Ovary (tissue), 9 donors: ENCODE data around the gene MT1G. TPM values are rescaled to one million over a fixed set of nuclear protein-coding genes. Genes with fewer than 3 reads are reported as not detected.

Source experiments
- DNase-seq, 5 donors: peaks; one replicate each; pipeline ENCODE4 v3.0.0-alpha.2; 2019 to 2020
- H3K27ac ChIP-seq, 2 donors: fragments of 200-600 bp; one replicate each; pipeline versions ENCODE4 v1.5.1 to v1.8.0; 2019 to 2022
- H3K27me3 ChIP-seq: fragments of 200-600 bp; one replicate; pipeline ENCODE4 v1.8.0; 2022
- H3K36me3 ChIP-seq: fragments of 200-600 bp; sonication (generic); one replicate; pipeline ENCODE4 v1.5.1; 2019
- H3K4me1 ChIP-seq: one replicate; pipeline ENCODE4 v1.8.1; 2013; ENCODE audit warnings: mild to moderate bottlenecking, moderate library complexity; ENCODE audit not compliant: insufficient read depth
- H3K4me3 ChIP-seq: fragments of 200-600 bp; sonication (generic); one replicate; pipeline ENCODE4 v1.5.1; 2017
- H3K9me3 ChIP-seq, 2 donors: fragments of 200-600 bp in 1 of 2; sonication (generic) in 1 of 2; one replicate each; pipeline versions ENCODE4 v1.5.1 to v1.8.1; 2013 to 2019; ENCODE audit warnings: mild to moderate bottlenecking in 1 of 2, moderate library complexity in 1 of 2
- CTCF ChIP-seq, 3 donors: fragments of 450-650 bp in 2 of 3; fragments of 200-600 bp in 1 of 3; IDR thresholded peaks; one replicate each; pipeline versions ENCODE4 v1.5.1 to v1.8.0; 2016 to 2022; ENCODE audit warnings: antibody characterized with exemption in 3 of 3, mild to moderate bottlenecking in 1 of 3
- EP300 ChIP-seq: sonication (generic); formaldehyde crosslinking; IDR thresholded peaks from one replicate; pipeline ENCODE4 v1.6.1; 2017; ENCODE audit warnings: antibody characterized with exemption
- POLR2A ChIP-seq: fragments of 450-650 bp; IDR thresholded peaks from one replicate; pipeline ENCODE4 v1.6.1; 2017; ENCODE audit warnings: antibody characterized with exemption, mild to moderate bottlenecking, moderate library complexity
- WGBS, 3 donors: extraction: QIAGEN DNeasy Blood & Tissue Kit in 1 of 3; methylation state at CpG; one replicate each; pipeline versions ENCODE4 v1.1.5 to v1.1.7; 2013 to 2017; 5-methylcytosine and 5-hydroxymethylcytosine counted together
- intact Hi-C, 4 donors: fragments of 100-400 bp; cut with DNase I; formaldehyde crosslinking; loops; one replicate each; pipeline versions ENCODE4 v1.11.0 to v1.15.1; 2022 to 2023
- polyA plus RNA-seq, 2 donors: library from polyadenylated mRNA; stranded (reverse); fragments of 200-250 nt in 1 of 2; fragments of 350-450 nt in 1 of 2; fragmentation: Illumina TruSeq in 1 of 2; extraction: RNeasy Lipid Tissue Mini Kit (QIAGEN cat#74804) in 1 of 2; gene quantifications; one replicate each; pipeline ENCODE4 v1.2.3, GENCODE V29; 2013 to 2014
- total RNA-seq, 7 donors: library from RNA; depleted of rRNA in 2 of 7; stranded (reverse); fragments of >200 nt in 2 of 7; fragmentation: NEBNext Ultra II Directional in 3 of 7; extraction: Animal tissue kit (Norgen Biotek cat#: 25700) in 3 of 7; gene quantifications; one replicate each; pipeline versions ENCODE4 v1.1.0 to v1.2.4, GENCODE V29; 2016 to 2023
- donor health status: DM: no; HTN: no; CAD: no; lungs with moderate emphysema.
- donor health status: DM: no; HTN: no; CAD: no.
- donor health status: Bipolar disorder and iron deficiency.
- donor health status: DM: yes; HTN: yes; CAD: no.
- donor health status: DM: no; HTN: no; CAD: no.
- donor health status: DM: yes; HTN: yes; CAD: no.

The MT1G gene
- total and polyA plus RNA-seq, 9 donors, result 1.00 to 6.9 (median 3.9) TPM; not detected in 3

GRCh38 chr16:56664506-56664905, 3.4 kb downstream of the MT1G start:
- no peak for TF ChIP-seq EP300
- no peak for TF ChIP-seq POLR2A
- TF ChIP-seq CTCF (IDR thresholded peaks at IDR 0.05), result no peak
- 85 to 100% (median 88%) methylated on average over 1 of the region's 1 CpG for WGBS, 3 donors
- Histone ChIP-seq H3K27me3 (no peaks in the 10 kb centered on the region), H3K9me3 (no peaks in the 10 kb centered on the region), H3K4me3 (no peak overlapping the region), H3K36me3 (no peaks in the 10 kb centered on the region), H3K4me1 (no peaks in the 10 kb centered on the region), H3K27ac (no peak overlapping the region)
- no peak for DNase-seq
- intact Hi-C loops, result no loop called here

- intact Hi-C loops, result no loop called here
- H3K4me1 ChIP-seq, result no peaks in the 10 kb centered on the region
- no peaks in the 10 kb centered on the region for H3K36me3 ChIP-seq
- no peaks in the 10 kb centered on the region for H3K27me3 ChIP-seq
- H3K4me3 ChIP-seq, result no peak overlapping the region
- DNase-seq, result no peak
- no peak overlapping the region for H3K27ac ChIP-seq
- WGBS, 3 donors, result 8 to 14% (median 10%) methylated on average over 44 to 48 of the region's 48 CpGs
- no peaks in the 10 kb centered on the region for H3K9me3 ChIP-seq
- TF ChIP-seq CTCF (IDR thresholded peaks at IDR 0.05), result no peak
- no peak for TF ChIP-seq EP300
- TF ChIP-seq POLR2A, result no peak
These were observed 5.2 kb downstream of the MT1G start for GRCh38 chr16:56662357-56663354.

- no peak for TF ChIP-seq POLR2A
- no peak for TF ChIP-seq EP300
- no peak for TF ChIP-seq CTCF (IDR thresholded peaks at IDR 0.05)
These were observed 9.5 kb downstream of the MT1G start for GRCh38 chr16:56658327-56658875.

GRCh38 chr16:56657555-56658326, 10.1 kb downstream of the MT1G start, which contains the start of gene MT1F:
Gene MT1F (plus strand): TSS chr16:56657959. CDS start chr16:56658059, 100 bp downstream.
- no peaks in the 10 kb centered on the region for H3K9me3 ChIP-seq
- WGBS, 3 donors, result 2 to 6% (median 3%) methylated on average over 11 to 46 of the region's 46 CpGs
- no peak within 1 kb of the TSS for H3K27ac ChIP-seq
- TF ChIP-seq POLR2A (no peak), CTCF (IDR thresholded peaks at IDR 0.05) (no peak), EP300 (no peak)
- DNase-seq, result peak in 2 of 5 donors; percentile 61 to 62
- H3K4me3 ChIP-seq, result peak within 1 kb of the TSS; percentile 35
- no peaks in the 10 kb centered on the region for H3K4me1 ChIP-seq
- intact Hi-C loops, result no loop called here
- H3K27me3 ChIP-seq, result no peaks in the 10 kb centered on the region
- no peaks in the 10 kb centered on the region for H3K36me3 ChIP-seq

More at GRCh38 chr16:56658327-56658875, 9.5 kb downstream of the MT1G start:
- peak overlapping the region; percentile 35 for H3K4me3 ChIP-seq
- H3K27ac ChIP-seq, result no peak overlapping the region
- H3K27me3 ChIP-seq, result no peaks in the 10 kb centered on the region
- DNase-seq, result peak in 1 of 5 donors; percentile 37
- 17 to 24% (median 20%) methylated on average over 10 of the region's 10 CpGs for WGBS, 3 donors
- H3K9me3 ChIP-seq, result no peaks in the 10 kb centered on the region
- H3K36me3 ChIP-seq, result no peaks in the 10 kb centered on the region
- H3K4me1 ChIP-seq, result no peaks in the 10 kb centered on the region
- intact Hi-C loops, result no loop called here
